Effector CD8-positive, alpha-beta T cell (primary cell): ENCODE measurements around the gene C20orf144.
"Not testable (repeated sequence)": the region's sequence is repeated elsewhere in the genome, so short reads cannot be mapped to it uniquely, and the experiment has no call there.

ENCODE experiments used
- DNase-seq: peaks from one replicate; lab custom pipeline; 2025; lab: John Stamatoyannopoulos, UW

Gene C20orf144

DNA sequence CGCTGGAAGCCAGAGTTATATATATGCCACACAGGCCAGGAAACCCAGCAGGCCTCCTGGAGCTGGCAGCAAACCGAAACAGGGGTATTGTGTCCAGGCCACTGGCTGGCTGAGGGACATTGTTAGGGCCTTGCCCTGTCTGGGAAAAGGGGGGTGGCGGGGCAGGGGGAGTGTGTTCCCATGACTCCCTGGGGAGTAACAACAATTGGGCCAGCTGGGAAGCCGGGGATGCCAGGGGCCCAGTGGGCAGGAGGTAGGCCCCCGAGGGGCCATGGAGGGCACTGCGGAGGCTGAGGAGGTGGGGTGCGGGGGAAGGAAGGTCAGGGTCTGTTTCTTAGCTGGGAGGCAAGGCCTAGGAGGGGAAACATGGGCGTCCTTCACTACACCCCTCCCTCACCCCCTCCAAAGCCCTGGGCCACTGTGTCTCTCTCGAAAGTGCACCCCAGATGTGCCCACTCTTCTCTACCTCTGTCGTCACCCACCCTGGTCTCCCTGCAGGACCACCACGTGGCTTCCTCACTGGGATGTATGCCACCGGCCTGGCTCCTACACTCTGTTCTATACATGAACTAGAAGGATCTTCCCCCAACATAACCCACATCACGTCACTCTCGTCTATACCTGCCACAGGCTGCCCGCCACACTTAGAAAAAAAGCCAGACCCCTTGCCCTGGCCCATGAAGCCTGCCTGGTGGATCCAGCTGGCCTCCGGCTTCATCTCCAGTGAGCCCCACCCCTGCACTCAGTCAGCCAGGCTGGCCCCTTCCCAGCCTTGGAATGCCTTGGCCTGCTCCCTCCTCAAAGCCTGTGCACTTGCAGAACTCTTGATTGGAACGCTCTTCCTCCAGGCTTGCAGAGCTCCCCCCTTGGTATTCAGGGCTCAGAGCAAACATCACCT lies 31.9 kb downstream of the C20orf144 start:
- no peak for DNase-seq

DNA sequence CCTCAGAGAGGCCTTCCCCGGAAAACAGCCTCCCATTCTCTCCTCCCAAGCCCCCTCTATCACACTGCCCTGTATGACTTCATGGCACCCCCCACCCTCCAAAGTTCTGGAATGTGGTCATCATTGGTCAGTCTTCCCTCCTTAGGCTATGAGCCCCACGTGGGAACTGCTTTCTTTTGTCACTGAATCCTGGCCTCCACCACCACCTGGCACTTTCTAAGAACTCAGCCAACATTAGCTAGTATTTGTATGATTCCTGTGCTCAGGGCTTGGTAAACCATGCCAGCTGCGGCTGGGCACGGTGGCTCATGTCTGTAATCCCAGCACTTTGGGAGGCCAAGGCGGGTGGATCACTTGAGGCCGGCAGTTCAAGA lies 32.5 kb downstream of the C20orf144 start:
- no peak for DNase-seq

DNA sequence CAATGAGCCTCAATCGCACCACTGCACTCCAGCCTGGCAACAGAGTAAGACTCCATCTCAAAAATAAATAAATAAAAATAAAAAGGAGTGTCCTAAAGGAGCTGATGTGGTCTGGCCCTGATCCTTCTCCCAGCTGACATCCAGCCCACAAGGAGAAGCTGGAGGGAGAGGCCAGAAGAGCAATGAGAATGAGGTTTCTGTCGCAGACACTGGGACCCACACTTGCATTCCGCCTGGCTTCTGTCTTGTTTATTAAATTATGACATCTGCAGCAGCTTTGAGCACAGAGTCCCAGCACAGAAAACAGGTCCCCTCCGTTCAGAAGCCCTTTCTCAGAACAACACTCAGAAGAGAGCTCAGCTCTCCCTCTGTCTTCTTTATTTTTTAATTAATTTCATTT lies 34.3 kb downstream of the C20orf144 start:
- no peak for DNase-seq

DNA sequence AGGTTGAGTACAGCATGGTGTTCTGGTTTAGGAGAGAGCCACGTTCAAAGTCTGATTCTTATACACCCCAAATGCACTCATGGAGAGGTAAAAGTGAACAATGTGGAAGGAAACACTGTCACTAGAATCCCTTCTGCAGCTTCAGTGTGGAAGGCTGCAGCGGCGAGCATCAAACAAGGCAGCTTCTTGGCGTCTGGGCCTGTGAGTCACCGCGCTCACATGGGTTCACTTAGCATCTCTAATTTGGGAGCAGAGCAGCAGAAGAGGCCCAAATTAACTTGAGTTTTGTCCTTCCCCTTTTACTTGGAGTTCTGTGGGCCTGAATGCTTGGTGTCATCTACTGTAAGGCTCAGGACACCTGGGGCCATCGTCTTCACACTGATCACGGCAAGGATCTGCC lies 35.0 kb downstream of the C20orf144 start:
- DNase-seq = no peak

DNA sequence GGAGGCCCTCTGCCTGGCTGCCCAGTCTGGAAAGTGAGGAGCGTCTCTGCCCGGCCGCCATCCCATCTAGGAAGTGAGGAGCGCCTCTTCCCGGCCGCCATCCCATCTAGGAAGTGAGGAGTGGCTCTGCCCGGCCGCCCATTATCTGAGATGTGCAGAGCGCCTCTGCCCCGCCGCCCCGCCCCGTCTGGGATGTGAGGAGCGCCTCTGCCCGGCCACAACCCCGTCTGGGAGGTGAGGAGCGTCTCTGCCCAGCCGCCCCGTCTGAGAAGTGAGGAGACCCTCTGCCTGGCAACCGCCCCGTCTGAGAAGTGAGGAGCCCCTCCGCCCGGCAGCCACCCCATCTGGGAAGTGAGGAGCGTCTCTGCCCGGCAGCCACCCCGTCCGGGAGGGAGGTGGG lies 36.8 kb downstream of the C20orf144 start:
- DNase-seq = not testable (repeated sequence)

DNA sequence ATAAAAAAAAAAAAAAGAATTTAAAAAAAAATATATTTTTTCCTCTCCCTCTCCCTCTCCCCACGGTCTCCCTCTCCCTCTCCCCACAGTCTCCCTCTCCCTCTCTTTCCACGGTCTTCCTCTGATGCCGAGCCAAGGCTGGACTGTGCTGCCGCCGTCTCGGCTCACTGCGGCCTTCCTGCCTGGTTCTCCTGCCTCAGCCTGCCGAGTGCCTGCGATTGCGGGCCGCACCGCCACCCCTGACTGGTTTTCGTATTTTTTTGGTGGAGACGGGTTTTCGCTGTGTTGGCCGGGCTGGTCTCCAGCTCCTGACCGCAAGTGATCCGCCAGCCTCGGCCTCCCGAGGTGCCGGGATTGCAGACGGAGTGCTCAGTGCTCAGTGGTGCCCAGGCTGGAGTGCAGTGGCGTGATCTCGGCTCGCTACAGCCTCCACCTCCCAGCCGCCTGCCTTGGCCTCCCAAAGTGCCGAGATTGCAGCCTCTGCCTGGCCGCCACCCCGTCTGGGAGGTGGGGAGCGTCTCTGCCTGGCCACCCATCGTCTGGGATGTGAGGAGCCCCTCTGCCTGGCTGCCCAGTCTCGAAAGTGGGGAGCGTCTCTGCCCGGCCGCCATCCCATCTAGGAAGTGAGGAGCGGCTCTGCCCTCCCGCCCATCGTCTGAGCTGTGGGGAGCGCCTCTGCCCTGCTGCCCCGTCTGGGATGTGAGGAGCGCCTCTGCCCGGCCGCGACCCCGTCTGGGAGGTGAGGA lies 38.7 kb downstream of the C20orf144 start:
- not testable (repeated sequence) for DNase-seq

DNA sequence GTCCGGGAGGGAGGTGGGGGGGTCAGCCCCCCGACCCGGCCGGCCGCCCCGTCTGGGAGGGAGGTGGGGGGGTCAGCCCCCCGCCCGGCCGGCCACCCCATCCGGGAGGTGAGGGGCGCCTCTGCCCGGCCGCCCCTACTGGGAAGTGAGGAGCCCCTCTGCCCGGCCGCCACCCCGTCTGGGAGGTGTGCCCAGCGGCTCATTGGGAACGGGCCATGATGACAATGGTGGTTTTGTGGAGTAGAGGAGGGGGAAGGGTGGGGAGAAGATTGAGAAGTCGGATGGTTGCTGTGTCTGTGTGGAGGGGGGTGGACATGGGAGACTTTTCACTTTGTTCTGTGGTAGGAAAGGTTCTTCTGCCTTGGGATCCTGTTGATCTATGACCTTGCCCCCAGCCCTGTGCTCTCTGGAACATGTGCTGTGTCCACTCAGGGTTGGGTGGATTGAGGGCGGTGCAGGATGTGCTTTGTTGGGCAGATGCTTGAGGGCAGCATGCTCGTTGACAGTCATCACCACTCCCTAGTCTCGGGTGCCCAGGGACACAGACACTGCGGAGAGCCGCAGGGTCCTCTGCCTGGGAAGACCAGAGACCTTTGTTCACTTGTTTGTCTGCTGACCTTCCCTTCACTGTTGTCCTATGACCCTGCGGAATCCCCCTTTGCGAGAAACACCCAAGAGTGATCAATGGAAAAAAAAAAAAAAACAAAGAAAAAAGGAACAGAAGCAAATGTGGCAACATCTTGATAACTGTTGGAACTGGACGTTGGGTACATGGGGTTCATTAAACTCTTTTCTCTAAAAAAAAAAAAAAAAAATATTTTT lies 39.7 kb downstream of the C20orf144 start:
- DNase-seq = no peak

DNA sequence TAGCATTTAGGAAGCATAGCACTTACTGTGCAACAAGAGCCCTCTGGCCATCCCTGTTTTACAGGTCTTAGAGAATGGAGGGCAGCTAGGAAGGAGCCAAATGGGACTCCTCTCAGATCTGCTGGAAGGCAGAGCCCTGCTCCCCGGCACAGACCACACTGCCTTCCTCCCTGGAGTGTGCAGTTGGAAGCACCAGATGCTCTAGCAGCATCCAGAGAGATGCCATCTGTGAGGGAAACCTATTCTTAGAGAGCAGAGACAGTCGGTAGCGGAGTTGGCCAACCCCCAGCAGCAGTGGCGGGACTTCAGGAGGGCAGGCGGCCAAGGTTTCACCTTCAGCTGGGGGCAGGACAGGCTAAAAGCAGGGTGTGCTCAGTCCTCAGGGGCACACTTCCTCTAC lies 40.7 kb downstream of the C20orf144 start:
- DNase-seq = no peak

DNA sequence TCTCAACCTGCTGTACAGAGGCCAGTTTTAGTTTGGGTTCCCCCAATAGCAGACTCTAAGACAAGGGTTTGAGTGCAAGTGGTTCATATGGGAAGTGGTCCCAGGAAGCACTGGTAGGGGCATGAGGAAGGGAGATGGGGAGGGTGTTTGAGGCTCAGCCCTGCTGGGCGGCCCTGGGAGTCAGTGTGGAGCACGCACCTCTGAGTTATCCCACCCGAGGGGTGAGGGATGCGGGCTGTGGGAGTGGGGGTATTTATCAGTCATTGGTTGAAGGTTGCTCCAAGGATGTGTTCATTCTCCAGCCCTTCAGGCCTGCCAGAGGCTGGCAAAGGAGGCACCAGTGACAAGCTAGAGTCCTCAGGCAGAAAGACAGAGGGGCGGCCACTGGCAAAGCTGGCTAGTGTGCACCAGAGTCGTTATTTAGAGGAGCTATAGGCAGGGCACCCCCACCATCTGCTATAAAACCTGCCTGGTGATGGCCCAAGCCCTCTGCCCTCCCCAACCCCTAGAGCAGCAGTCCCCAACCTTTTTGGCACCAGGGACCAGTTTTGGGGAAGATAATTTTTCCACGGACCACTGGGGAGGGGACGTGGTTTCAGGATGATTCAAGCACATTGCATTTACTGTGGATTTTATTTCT lies 41.5 kb downstream of the C20orf144 start:
- DNase-seq = no peak

DNA sequence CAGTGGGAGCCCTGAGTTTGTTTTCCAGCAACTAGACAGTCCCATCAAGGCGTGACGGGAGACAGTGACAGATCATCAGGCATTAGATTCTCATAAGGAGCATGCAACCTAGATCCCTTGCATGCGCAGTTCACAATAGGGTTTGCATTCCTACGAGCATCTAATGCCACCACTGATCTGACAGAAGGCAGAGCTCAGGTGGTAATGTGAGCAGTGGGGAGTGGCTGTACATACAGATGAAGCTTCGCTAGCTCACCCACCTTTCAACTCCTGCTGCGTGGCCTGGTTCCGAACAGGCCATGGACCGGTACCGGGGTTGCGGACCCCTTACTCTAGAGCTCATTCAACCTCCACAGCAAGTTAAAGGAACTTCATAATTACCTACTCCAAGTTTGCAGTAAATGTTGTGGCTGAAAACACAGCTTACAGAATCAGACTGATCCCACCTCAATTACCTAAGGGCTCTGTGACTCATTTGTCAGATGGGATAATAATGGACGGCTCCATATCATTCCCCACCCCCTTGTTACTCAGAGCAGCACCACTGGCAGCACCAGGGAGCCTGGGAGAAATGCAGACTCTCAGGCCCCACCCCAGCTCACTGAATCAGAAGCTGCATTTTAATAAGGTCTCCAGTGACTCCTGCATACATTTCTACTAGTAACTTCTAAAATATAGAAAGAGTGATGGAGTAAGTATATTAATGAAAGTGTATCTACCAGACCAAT lies 42.2 kb downstream of the C20orf144 start:
- DNase-seq = no peak

DNA sequence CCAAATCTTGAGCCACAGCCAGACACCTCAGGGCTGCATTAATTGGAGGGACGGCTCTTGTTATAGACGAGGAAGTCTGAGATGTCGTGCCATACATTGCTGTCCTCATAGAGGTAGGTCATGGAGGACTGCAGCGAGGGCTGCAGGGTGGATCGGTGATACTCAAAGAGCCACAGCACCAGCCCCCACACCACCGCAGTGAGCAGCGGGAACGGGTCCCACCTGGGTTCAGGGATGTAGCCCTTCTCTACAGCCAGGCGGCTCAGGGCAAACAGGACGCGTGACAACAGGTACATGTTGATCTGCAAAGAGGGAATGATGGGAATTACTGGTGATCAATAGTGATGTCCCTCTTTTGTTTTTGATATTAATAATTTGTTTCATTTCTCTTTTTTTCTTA lies 45.5 kb downstream of the C20orf144 start:
- no peak for DNase-seq

DNA sequence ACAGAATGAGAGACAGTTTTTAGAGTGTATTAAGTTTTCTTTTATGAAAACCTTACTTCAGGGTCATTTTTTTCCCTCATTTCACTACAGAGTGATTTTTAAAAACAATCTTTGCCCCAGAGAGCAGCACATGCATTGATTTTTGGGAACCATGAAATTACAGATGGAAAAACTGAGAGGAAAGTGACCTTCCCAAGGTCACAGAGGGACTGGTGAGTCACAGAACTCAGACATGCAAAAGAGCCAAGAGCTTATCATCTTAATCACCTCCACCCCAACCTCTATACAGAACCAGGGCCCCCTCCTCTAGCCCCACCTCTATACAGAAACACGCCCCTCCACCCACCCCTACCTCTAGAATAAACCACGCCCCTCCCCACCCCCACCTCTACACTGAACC lies 47.3 kb downstream of the C20orf144 start:
- DNase-seq = no peak

DNA sequence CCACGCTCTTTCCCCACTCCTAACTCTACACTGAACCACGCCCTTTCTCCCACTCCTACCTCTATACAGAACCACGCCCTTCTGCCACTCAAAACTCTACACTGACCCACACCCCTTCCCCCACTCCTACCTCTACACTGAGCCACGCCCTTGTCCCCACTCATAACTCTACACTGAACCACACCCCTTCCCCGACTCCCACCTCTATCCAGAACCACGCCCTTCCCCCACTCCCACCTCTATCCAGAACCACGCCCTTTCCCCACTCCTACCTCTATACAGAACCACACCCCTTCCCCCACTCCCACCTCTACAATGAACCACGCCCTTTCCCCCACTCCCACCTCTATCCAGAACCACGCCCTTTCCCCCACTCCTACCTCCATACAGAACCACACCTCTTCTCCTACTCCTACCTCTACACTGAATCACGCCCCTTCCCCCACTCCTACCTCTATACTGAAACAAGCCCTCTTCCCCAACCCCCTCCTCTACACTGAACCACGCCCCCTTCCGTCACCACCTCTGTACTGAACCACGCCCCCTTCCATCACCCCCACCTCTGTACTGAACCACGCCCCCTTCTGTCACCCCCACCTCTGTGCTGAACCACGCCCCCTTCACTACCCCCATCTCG lies 47.9 kb downstream of the C20orf144 start:
- no peak for DNase-seq

DNA sequence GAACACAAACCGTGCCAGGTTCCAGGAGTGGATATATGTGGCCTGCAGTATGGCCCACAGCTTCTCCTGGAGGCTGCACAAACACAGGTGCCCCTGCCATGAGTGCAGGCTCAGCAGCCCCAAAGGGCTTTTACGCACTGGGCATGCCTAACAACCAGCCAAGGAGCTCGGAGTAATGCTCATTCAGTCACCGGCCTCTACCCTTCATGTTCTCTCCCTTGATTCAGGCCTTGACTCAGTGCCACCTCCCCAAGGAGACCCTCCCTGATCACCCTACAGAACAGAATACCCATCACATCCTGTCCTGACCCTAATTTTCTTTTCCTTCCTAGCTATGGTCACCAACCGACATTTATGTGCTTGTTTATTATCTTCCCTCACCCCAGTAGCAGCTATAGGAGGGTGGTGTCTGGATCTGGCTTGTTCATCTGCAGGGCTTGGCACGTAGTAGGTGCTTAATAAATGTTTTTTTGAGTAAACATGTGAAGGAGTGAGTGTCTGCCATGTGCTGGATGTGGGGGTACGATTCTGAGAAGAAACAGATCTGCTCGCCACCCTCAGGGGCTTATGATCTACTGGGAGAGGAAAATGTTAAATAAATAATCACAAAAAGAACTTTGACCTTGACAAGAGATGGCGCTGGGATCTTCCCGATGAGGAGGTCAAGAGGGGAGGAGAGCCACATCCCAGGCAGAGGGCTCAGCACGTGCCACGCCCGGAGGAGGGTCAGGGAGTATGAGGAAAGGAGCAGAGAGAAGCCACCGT lies 48.7 kb downstream of the C20orf144 start:
- no peak for DNase-seq

DNA sequence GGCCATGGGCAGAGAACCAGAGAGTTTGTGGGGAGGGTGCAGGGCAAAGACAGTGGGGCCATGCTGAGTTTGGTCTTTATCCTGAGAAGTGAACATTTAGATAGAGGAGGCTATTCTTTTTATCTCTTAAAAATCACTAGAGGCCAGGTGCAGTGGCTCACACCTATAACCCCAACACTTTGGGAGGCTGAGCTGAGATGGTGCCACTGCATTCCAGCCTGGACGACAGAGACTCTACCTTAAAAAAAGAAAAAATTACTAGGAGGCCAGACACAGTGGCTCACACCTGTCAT lies 49.3 kb downstream of the C20orf144 start:
- DNase-seq = no peak
